AG04449 (cell line): Measurements from ENCODE around the gene DGKB.

ENCODE experiments used
- CTCF ChIA-PET: fragments of 350-600 bp; formaldehyde crosslinking; extraction: SDS; loops from one replicate; lab custom pipeline; 2021; ENCODE audit warnings: antibody characterized with exemption; lab: Yijun Ruan, JAX
- POLR2A ChIA-PET: fragments of 400-600, 350-600 bp; formaldehyde crosslinking; extraction: SDS; loops from one replicate; lab custom pipeline; 2020; ENCODE audit warnings: antibody characterized with exemption, inconsistent platforms; lab: Yijun Ruan, JAX
- DNase-seq: peaks from one replicate; pipeline ENCODE4 v3.0.0-alpha.2; 2010; ENCODE audit warnings: low read depth, low spot score
- H3K4me3 ChIP-seq: 2 replicates; pipeline ENCODE4 v1.5.1; 2011; ENCODE audit warnings: low read depth, mild to moderate bottlenecking, control low read depth, low read length
- TF ChIP-seq, protein P1 (sequence below): IDR thresholded peaks from one replicate; pipeline ENCODE4 v1.5.1; 2011; ENCODE audit warnings: mild to moderate bottlenecking, moderate library complexity, low read length, control low read depth, inconsistent platforms; ENCODE audit not compliant: insufficient read depth; ENCODE audit errors: missing control alignments

Gene DGKB

GRCh38 chr7:14144538-14144937 lies 758.0 kb downstream of the DGKB start:
- TF ChIP-seq, protein P1, sequence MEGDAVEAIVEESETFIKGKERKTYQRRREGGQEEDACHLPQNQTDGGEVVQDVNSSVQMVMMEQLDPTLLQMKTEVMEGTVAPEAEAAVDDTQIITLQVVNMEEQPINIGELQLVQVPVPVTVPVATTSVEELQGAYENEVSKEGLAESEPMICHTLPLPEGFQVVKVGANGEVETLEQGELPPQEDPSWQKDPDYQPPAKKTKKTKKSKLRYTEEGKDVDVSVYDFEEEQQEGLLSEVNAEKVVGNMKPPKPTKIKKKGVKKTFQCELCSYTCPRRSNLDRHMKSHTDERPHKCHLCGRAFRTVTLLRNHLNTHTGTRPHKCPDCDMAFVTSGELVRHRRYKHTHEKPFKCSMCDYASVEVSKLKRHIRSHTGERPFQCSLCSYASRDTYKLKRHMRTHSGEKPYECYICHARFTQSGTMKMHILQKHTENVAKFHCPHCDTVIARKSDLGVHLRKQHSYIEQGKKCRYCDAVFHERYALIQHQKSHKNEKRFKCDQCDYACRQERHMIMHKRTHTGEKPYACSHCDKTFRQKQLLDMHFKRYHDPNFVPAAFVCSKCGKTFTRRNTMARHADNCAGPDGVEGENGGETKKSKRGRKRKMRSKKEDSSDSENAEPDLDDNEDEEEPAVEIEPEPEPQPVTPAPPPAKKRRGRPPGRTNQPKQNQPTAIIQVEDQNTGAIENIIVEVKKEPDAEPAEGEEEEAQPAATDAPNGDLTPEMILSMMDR = no peak
- ChIA-PET CTCF (no interaction called here), POLR2A (no interaction called here)
- no peak for DNase-seq
- H3K4me3 ChIP-seq = no peak overlapping the region

GRCh38 chr7:14144109-14144508 lies 758.4 kb downstream of the DGKB start:
- CTCF ChIA-PET = no interaction called here

GRCh38 chr7:14137676-14138075 lies 764.9 kb downstream of the DGKB start:
- TF ChIP-seq, protein P1 = no peak
- H3K4me3 ChIP-seq = no peak overlapping the region
- DNase-seq = no peak
- POLR2A ChIA-PET = no interaction called here
- CTCF ChIA-PET = no interaction called here

More at GRCh38 chr7:14144109-14144508, 758.4 kb downstream of the DGKB start:
- DNase-seq = no peak
- no peak overlapping the region for H3K4me3 ChIP-seq
- TF ChIP-seq, protein P1 = no peak
- POLR2A ChIA-PET = no interaction called here

GRCh38 chr7:14133752-14134151 lies 768.8 kb downstream of the DGKB start:
- TF ChIP-seq, protein P1 = no peak
- no peak for DNase-seq
- ChIA-PET CTCF (no interaction called here), POLR2A (no interaction called here)
- no peak overlapping the region for H3K4me3 ChIP-seq

DNA sequence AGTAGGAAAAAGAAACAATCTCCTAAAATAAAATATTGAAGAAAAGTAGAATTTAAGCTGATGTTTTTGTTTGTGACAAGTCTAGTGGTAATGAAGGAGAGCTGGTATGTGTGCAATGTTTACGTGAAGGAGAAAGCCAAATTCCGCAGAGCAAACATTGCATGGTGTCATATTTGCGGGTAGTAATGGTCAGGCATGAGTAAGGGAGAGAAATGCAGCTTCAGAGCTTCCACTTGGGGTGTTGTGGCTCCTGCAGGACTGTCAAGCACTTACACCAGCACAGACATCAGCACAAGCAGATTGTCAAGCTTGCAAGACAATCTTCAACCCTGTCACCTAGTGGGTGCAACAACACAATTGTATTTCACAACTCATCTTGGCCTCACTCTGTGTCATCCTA lies 776.6 kb downstream of the DGKB start:
- H3K4me3 ChIP-seq = no peak overlapping the region
- ChIA-PET POLR2A (no interaction called here), CTCF (no interaction called here)
- TF ChIP-seq, protein P1 = no peak
- no peak for DNase-seq

DNA sequence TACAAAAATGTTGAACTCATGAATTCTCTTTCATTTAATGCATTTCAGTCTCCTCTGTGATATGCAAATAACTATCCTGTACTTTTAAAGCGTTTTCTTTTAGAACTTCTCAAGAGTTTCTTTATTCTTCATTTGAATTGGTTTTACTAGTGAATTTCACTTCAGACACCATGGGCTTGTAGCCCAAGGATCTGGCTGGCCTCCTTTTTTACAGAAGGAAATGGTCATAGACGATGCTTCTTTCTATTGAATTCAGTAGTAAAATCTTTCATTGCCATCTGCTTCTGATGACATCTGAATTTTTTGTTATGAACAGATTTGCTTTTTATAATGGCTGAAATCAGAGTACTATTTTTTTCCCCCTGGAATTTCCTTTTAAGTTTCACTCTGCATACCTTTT lies 777.8 kb downstream of the DGKB start:
- H3K4me3 ChIP-seq = no peak overlapping the region
- CTCF ChIA-PET = no interaction called here
- TF ChIP-seq, protein P1 = no peak
- POLR2A ChIA-PET = no interaction called here
- DNase-seq = no peak
